HG02943 (cell line): Measurements from ENCODE around the gene YIF1A.
"Not testable (repeated sequence)": the region's sequence is repeated elsewhere in the genome, so short reads cannot be mapped to it uniquely, and the experiment has no call there.

ENCODE experiments used
- ATAC-seq: cut with Tn5 transposase; IDR thresholded peaks from one replicate; pipeline ENCODE4 v1.9.1; 2021; ENCODE audit warnings: mild to moderate bottlenecking, low read depth, moderate library complexity; ENCODE audit not compliant: unreplicated experiment

Gene YIF1A

GRCh38 chr11:66312549-66313320, 23.8 kb upstream of the YIF1A start:
- peak; percentile 55 for ATAC-seq

- peak; percentile 61 for ATAC-seq
Observed at GRCh38 chr11:66311965-66312548, 23.1 kb upstream of the YIF1A start.

GRCh38 chr11:66311470-66311964, 22.6 kb upstream of the YIF1A start:
- ATAC-seq, result no peak

- not testable (repeated sequence) for ATAC-seq
Observed at GRCh38 chr11:66310803-66311440, 22.0 kb upstream of the YIF1A start.

- ATAC-seq, result no peak
Observed at GRCh38 chr11:66310324-66310723, 21.4 kb upstream of the YIF1A start.

- ATAC-seq, result no peak
Observed at GRCh38 chr11:66309475-66309874, 20.5 kb upstream of the YIF1A start.

- no peak for ATAC-seq
Observed at GRCh38 chr11:66302656-66303055, 13.7 kb upstream of the YIF1A start.

- ATAC-seq, result no peak
Observed at GRCh38 chr11:66299186-66299585, 10.2 kb upstream of the YIF1A start.

- ATAC-seq, result no peak
Observed at GRCh38 chr11:66297610-66298009, 8.7 kb upstream of the YIF1A start.

GRCh38 chr11:66294626-66295620, 6.0 kb upstream of the YIF1A start:
- ATAC-seq, result no peak

- no peak for ATAC-seq
Observed at GRCh38 chr11:66293777-66294625, 5.1 kb upstream of the YIF1A start.

GRCh38 chr11:66293352-66293751, 4.4 kb upstream of the YIF1A start:
- ATAC-seq, result no peak

GRCh38 chr11:66292543-66293332, 3.8 kb upstream of the YIF1A start:
- ATAC-seq, result no peak

- no peak for ATAC-seq
Observed at GRCh38 chr11:66291706-66292542, 3.0 kb upstream of the YIF1A start, which contains the start of gene TMEM151A. Gene TMEM151A, plus strand, starts transcription at chr11:66291894. Its CDS starts 120 bp downstream, at chr11:66292014.

- no peak for ATAC-seq
Observed at GRCh38 chr11:66291303-66291705, 2.4 kb upstream of the YIF1A start.

GRCh38 chr11:66290330-66290621, 1.3 kb upstream of the YIF1A start:
- no peak for ATAC-seq

- ATAC-seq, result peak; percentile 37
Observed at GRCh38 chr11:66289548-66290329, 796 bp upstream of the YIF1A start.
